PC-9 (cell line): ENCODE measurements around the gene PCNX1. TPM values are rescaled to one million over a fixed set of nuclear protein-coding genes. Genes with fewer than 3 reads are reported as not detected.

ENCODE experiments used
- BruUV-seq: library from RNA; stranded (reverse); fragments of 400-500 nt; replicated peaks from 2 replicates; lab custom pipeline; 2021; lab: Mats Ljungman, UMichigan
- CTCF ChIA-PET: fragments of 300-600 bp; sonication (Branson Sonifier 250); formaldehyde crosslinking; loops from one replicate; lab custom pipeline; 2022; ENCODE audit warnings: antibody characterized with exemption; lab: Charles Lee
- POLR2A ChIA-PET: fragments of 300-600 bp; sonication (Branson Sonifier 250); formaldehyde crosslinking; loops from one replicate; lab custom pipeline; 2022; ENCODE audit warnings: antibody characterized with exemption; ENCODE audit not compliant: unreplicated experiment; lab: Charles Lee
- DNase-seq, 2 experiments: peaks; one replicate each; pipeline versions ENCODE4 v3.0.0 to v3.0.0-alpha.2; 2015 to 2022; ENCODE audit warnings: mixed read lengths in 1 of 2
- H2AFZ ChIP-seq: fragments of 200-600 bp; sonication (generic); 2 replicates; pipeline ENCODE4 v1.8.1; 2017; ENCODE audit warnings: antibody characterized with exemption
- H3F3A ChIP-seq: fragments of 200-600 bp; sonication (generic); 2 replicates; pipeline ENCODE4 v1.8.1; 2017; ENCODE audit warnings: antibody characterized with exemption, mild to moderate bottlenecking, low read depth; ENCODE audit not compliant: insufficient read depth
- H3K27ac ChIP-seq: fragments of 200-600 bp; sonication (generic); 2 replicates; pipeline ENCODE4 v1.6.1; 2016; ENCODE audit warnings: mixed run types
- H3K27me3 ChIP-seq: fragments of 200-600 bp; sonication (generic); 2 replicates; pipeline ENCODE4 v1.6.1; 2016; ENCODE audit warnings: low read depth, mixed run types; ENCODE audit not compliant: insufficient read depth
- H3K36me3 ChIP-seq: fragments of 200-600 bp; sonication (generic); 2 replicates; pipeline ENCODE4 v1.6.1; 2016; ENCODE audit warnings: low read depth, mixed run types
- H3K4me1 ChIP-seq: fragments of 200-600 bp; sonication (generic); replicated peaks from 2 replicates; pipeline ENCODE4 v1.6.1; 2016; ENCODE audit warnings: mixed run types; ENCODE audit not compliant: insufficient read depth
- H3K4me2 ChIP-seq: fragments of 200-600 bp; sonication (generic); 2 replicates; pipeline ENCODE4 v1.6.1; 2017; ENCODE audit warnings: mixed run types
- H3K4me3 ChIP-seq: fragments of 200-600 bp; sonication (generic); 2 replicates; pipeline ENCODE4 v1.6.1; 2016; ENCODE audit warnings: mixed run types
- H3K79me2 ChIP-seq: fragments of 200-600 bp; sonication (generic); 2 replicates; pipeline ENCODE4 v1.6.1; 2017; ENCODE audit warnings: low read depth, mixed run types
- H3K9me2 ChIP-seq: fragments of 200-600 bp; sonication (generic); 2 replicates; pipeline ENCODE4 v1.8.1; 2017; ENCODE audit warnings: mild to moderate bottlenecking; ENCODE audit not compliant: insufficient read depth
- H3K9me3 ChIP-seq: fragments of 200-600 bp; sonication (generic); 2 replicates; pipeline ENCODE4 v1.8.1; 2016; ENCODE audit warnings: low read depth; ENCODE audit not compliant: insufficient read depth
- H4K20me1 ChIP-seq: fragments of 200-600 bp; sonication (generic); 2 replicates; pipeline ENCODE4 v1.8.1; 2017; ENCODE audit not compliant: insufficient read depth
- EZH2 ChIP-seq: fragments of 200-600 bp; sonication (generic); IDR thresholded peaks from 2 replicates; pipeline ENCODE4 v1.8.0; 2017; ENCODE audit warnings: antibody characterized with exemption, low read depth
- intact Hi-C: fragments of 100-400 bp; cut with micrococcal nuclease; formaldehyde crosslinking; loops from one replicate; pipeline ENCODE4 v1.10.0; 2022; ENCODE audit not compliant: unreplicated experiment
- total RNA-seq: library from RNA; stranded (reverse); gene quantifications from 2 replicates; pipeline ENCODE4 v1.2.3, GENCODE V29; 2021
- TF ChIP-seq, protein P1 (sequence below): fragments of 200-600 bp; sonication (generic); conservative IDR thresholded peaks from 2 replicates; pipeline ENCODE4 v1.6.1; 2017; ENCODE audit warnings: mixed run types, antibody characterized with exemption, mild to moderate bottlenecking, moderate library complexity

Gene PCNX1
- total RNA-seq, 1 experiment from 2014 or later: 37.6 TPM

DNA sequence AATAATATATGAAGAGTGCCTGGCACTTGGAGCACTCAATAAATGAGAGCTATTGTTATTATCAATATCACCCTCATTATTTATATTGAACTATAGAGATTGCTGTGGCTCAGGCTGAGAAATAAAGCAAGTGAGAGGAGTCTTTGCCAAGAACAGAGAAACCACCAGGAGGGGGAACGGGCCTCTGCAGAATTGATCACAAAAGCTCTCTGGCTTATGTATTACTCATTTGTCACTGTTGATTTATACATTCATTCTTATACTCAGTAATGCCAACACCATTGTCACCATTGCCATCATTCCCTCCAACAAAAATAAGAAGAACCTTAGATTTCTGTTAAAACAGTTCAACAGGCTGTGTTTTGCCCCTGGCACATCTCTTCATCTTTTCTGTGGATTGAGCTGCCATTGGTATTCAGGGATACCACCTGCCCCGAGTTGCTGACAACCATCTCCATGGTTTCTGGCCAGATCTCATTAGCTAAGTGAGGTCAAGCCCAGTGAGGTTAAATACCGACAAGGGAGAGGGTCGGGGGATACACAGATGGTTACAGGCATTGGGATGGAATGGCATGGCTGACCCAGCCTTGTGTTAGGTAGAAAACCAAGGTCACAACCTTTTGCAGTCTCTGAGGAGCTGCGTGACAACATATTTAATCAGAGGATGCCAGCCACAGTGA lies 21.8 kb upstream of the PCNX1 start:
- H3K9me2 ChIP-seq: no peaks in the 10 kb centered on the region
- H3K27ac ChIP-seq: no peak overlapping the region
- no peak overlapping the region for H3K4me2 ChIP-seq
- no peaks in the 10 kb centered on the region for H3K79me2 ChIP-seq
- no peak overlapping the region for H2AFZ ChIP-seq
- POLR2A ChIA-PET: no interaction called here
- BruUV-seq: no TSS peak
- no peak for TF ChIP-seq EZH2
- TF ChIP-seq, protein P1, sequence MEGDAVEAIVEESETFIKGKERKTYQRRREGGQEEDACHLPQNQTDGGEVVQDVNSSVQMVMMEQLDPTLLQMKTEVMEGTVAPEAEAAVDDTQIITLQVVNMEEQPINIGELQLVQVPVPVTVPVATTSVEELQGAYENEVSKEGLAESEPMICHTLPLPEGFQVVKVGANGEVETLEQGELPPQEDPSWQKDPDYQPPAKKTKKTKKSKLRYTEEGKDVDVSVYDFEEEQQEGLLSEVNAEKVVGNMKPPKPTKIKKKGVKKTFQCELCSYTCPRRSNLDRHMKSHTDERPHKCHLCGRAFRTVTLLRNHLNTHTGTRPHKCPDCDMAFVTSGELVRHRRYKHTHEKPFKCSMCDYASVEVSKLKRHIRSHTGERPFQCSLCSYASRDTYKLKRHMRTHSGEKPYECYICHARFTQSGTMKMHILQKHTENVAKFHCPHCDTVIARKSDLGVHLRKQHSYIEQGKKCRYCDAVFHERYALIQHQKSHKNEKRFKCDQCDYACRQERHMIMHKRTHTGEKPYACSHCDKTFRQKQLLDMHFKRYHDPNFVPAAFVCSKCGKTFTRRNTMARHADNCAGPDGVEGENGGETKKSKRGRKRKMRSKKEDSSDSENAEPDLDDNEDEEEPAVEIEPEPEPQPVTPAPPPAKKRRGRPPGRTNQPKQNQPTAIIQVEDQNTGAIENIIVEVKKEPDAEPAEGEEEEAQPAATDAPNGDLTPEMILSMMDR: no peak
- H4K20me1 ChIP-seq: no peaks in the 10 kb centered on the region
- H3F3A ChIP-seq: no peaks in the 10 kb centered on the region
- no peak overlapping the region for H3K4me3 ChIP-seq
- H3K9me3 ChIP-seq: no peaks in the 10 kb centered on the region
- intact Hi-C loops: no loop called here
- DNase-seq: no peak
- CTCF ChIA-PET: no interaction called here
- no peaks in the 10 kb centered on the region for H3K4me1 ChIP-seq
- no peaks in the 10 kb centered on the region for H3K36me3 ChIP-seq
- peaks cover 9% of the 10 kb centered on the region; the same call in 1 of the 2 replicates for H3K27me3 ChIP-seq

DNA sequence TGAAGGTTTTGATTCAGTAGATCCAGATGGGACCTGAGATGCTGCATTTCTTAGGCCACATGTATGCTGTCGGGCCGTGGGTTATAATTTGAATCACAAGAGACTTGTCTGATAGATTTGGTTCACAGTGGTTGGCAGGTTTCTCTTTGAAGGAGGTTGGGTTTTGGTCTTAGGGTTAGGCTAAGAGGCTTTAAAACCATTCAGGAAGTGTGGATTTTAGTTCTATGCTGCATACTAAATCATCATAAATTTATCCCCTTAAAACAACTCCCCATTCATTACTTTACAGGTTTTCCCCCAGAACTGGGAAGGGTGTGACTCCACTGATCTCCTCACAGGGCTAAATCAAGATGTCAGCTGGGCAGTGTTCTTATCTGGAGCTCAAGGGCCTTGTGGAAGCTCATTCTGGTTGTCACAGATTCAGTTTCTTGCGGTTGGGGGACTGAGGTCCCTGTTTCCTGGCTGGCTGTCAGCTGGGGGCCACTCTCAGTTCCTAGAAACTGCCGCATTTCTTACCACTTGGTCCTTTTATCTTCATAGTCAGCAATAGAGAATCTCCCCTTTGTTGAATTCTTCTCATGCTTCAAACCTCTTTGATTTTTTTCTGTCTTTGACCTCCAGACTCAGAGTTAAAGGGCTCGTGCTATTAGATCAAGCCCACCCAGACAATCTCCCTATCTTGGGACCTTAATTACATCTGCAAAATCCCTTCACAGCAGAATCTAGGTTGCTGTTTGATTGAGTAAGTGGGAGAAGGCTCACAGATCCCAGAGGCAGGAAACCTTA lies 20.6 kb upstream of the PCNX1 start:
- Histone ChIP-seq H3K9me3 (no peaks in the 10 kb centered on the region), H3K79me2 (no peaks in the 10 kb centered on the region), H4K20me1 (no peaks in the 10 kb centered on the region), H3K4me2 (no peak overlapping the region), H3K27me3 (peaks cover 9% of the 10 kb centered on the region; the same call in 1 of the 2 replicates), H3K4me3 (no peak overlapping the region), H3K9me2 (no peaks in the 10 kb centered on the region), H3K4me1 (no peaks in the 10 kb centered on the region), H3K27ac (no peak overlapping the region), H3K36me3 (no peaks in the 10 kb centered on the region), H2AFZ (no peak overlapping the region), H3F3A (no peaks in the 10 kb centered on the region)
- DNase-seq: no peak
- POLR2A ChIA-PET: no interaction called here
- no TSS peak for BruUV-seq
- CTCF ChIA-PET: no interaction called here
- intact Hi-C loops: no loop called here
- TF ChIP-seq EZH2: no peak
- TF ChIP-seq, protein P1: no peak

DNA sequence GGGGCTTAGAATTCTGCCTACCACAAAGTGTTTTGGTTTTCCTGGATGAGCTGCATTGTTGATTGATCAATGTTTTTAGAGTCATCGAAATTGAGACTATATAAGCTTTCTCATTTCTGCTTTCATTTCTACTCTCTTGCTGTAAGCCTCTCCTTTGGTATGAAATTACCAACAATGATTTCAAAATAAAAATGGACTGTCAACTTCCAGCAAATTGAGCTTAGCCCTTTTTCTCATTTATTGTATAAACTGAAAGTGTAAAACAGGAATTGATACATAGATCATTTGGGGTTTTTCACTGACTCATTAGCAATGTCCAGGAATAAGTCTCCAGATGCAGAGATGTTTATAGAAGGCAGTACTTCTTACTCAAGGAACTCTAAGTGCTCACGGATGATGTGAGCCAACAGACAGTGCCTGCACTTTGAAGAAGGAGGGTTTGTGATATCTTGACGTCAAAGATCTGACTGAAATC lies 20.0 kb upstream of the PCNX1 start:
- Histone ChIP-seq H3K4me3 (no peak overlapping the region), H3K79me2 (no peaks in the 10 kb centered on the region), H3K27ac (no peak overlapping the region), H2AFZ (no peak overlapping the region), H4K20me1 (no peaks in the 10 kb centered on the region), H3K4me2 (no peak overlapping the region), H3K9me2 (no peaks in the 10 kb centered on the region), H3F3A (no peaks in the 10 kb centered on the region), H3K27me3 (peaks cover 9% of the 10 kb centered on the region; the same call in 1 of the 2 replicates), H3K36me3 (no peaks in the 10 kb centered on the region), H3K9me3 (no peaks in the 10 kb centered on the region), H3K4me1 (no peaks in the 10 kb centered on the region)
- TF ChIP-seq, protein P1: no peak
- TF ChIP-seq EZH2: no peak
- ChIA-PET POLR2A (no interaction called here), CTCF (no interaction called here)
- DNase-seq: no peak
- intact Hi-C loops: no loop called here
- BruUV-seq: no TSS peak
